ENCODE data around the gene PAGE4. TPM values are rescaled to one million over a fixed set of nuclear protein-coding genes. Genes with fewer than 3 reads are reported as not detected.

PAGE4 gene, protein sequence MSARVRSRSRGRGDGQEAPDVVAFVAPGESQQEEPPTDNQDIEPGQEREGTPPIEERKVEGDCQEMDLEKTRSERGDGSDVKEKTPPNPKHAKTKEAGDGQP
- not detected in 2 replicates for total RNA-seq

DNA sequence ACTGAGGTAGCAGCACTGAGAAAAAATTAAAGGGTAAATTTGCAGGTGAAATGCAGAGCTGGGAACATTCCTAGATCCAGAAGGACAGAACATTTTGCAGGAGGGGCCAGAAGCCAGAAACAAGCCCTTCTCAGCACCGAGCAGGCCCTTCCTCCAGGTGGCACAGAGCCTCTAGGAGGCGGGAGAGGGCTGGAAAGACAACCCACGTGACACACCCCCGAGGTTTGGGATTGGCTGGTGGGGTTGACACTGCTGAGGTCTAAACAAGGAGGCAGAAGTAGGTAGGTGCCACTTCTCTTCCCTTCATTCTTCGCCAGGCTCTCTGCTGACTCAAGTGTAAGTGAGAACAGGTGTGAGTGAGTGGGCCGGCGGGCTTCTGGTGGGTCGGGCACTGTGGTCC lies at the start of gene PAGE4:
Gene PAGE4 (plus strand): TSS at position 288 of the 400 bp plus-strand sequence. CDS start 1,126 bp downstream, outside the sequence.

DNA sequence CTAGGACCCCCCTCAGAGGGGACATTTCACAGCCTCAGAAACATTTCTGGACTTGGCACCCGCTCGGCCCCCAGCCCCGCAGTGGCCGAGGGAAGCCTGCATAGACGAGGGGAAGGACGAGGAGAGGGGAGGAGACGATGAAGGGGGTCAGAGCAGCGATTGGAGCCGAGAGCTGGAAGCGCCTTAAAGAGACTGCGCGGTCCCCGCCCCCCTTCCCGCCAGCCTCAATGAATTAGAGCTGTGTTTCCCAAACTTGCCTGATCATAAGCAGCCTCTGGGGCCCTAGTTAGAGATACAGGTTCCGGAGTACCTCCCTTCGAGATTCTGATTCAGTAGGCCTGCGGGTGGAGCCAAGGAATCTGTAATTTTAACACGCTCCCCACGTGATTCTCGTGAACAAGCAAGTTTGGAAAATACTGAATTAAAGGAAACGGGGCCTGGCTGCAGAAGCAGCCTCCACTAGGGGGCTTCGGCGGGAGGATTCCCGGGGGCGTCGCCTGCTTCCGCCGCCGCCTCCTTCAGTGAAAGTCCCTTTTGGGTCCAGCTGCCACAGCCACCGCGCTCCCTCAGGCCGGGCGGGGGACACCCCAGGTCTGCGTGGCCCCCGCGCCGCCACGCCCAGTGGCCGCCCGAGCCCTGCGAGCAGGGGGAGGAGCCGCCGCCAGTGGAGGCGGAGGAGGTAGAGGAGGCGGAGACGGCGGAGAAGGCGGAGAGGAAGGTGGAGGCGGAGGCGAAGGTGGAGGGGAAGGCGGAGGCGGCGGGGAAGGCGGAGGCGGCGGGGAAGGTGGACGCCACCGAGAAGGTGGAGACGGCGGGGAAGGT lies 49.9 kb downstream of the PAGE4 start, which contains the start of gene USP27X:
Gene USP27X (plus strand): TSS at position 651 of the 822 bp plus-strand sequence. CDS start 824 bp downstream, outside the sequence.

Other genes starting within 250 kb of the PAGE4 start
- not detected in 2 replicates for gene GAGE12H, start 249.4 kb upstream of the PAGE4 start, total RNA-seq
- not detected in 2 replicates for gene GAGE2A, start 239.8 kb upstream of the PAGE4 start, total RNA-seq
- not detected in 2 replicates for gene GAGE1, start 230.3 kb upstream of the PAGE4 start, total RNA-seq
- gene PAGE1, start 133.3 kb upstream of the PAGE4 start, total RNA-seq, result not detected in 2 replicates
- gene USP27X, start 50.2 kb downstream of the PAGE4 start, total RNA-seq, result 1.1 and 2.4 TPM in 2 replicates
- gene CLCN5, start 93.3 kb downstream of the PAGE4 start, total RNA-seq, result 8.5 and 9.9 TPM in 2 replicates